ENCODE measurements around the gene NEK6. TPM values are rescaled to one million over a fixed set of nuclear protein-coding genes. Genes with fewer than 3 reads are reported as not detected.

Gene NEK6
- total RNA-seq, 8 experiments from 2014 or later = 2.4 to 33.4 (median 7.2) TPM

GRCh38 chr9:124266826-124267201, 9.1 kb downstream of the NEK6 start:
- in situ Hi-C loops (cut with MboI; ENCODE audit: low pct_unique_long_range_greater_than_20kb in 2 of 9, low sequenced_read_pairs in 9 of 9, unreplicated experiment in 9 of 9) = no loop called here
- no peak overlapping the region for H3K27ac ChIP-seq
- ATAC-seq (replicated peaks in 6 of 8) = no peak
- peaks cover 35 to 53% of the 10 kb centered on the region in 2 donors for H3K4me1 ChIP-seq (replicated peaks in 1 of 2)
- H3K4me3 ChIP-seq = no peak overlapping the region
- WGBS, 10 experiments = 71 to 83% (median 71%) methylated on average over 1 to 2 of the region's 2 CpGs; no CpG with 5 or more reads in 7 of the 10 experiments

DNA sequence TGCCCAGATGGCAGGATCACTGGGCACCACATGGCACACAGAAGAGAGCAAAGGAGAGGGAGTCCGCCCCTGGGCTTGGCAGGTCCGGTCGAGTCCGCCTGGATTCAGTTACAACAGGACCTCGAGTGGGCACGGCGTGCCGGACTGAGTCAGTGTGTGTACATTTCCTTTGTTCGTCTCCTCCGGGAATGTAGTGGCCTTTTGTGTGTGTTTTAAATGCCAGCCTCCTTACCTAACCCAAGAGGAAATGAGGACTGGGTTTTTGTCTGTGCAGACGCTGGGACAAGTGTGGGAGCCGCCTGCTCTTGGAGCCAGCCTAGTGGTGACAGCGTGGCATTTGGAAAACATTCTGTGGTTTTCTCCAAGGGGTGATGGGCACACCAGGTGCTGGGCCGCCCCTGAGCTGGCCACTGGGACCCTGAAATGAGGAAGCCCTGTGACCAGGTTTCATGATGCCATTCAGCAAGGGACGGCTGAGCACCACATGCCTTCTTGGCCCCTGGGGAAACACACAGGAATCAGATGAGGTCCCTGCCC, 9.6 kb downstream of the NEK6 start:
- no peak overlapping the region for H3K4me3 ChIP-seq
- ATAC-seq (replicated peaks in 6 of 8) = peak in 7 of 8 experiments; percentile 57 to 89 (median 83)
- 39 to 100% (median 85%) methylated on average over 1 to 11 of the region's 15 CpGs; no CpG with 5 or more reads in 6 of the 10 experiments for WGBS, 10 experiments

GRCh38 chr9:124268248-124268647, 10.5 kb downstream of the NEK6 start:
- WGBS, 10 experiments = 63 to 93% (median 80%) methylated on average over 1 to 3 of the region's 3 CpGs; no CpG with 5 or more reads in 5 of the 10 experiments
- no peak for ATAC-seq (replicated peaks in 6 of 8)
- in situ Hi-C loops (cut with MboI; ENCODE audit: low pct_unique_long_range_greater_than_20kb in 2 of 9, low sequenced_read_pairs in 9 of 9, unreplicated experiment in 9 of 9) = no loop called here
- no peak overlapping the region for H3K27ac ChIP-seq
- no peak overlapping the region for H3K4me3 ChIP-seq
- H3K4me1 ChIP-seq (replicated peaks in 1 of 2) = peaks cover 29 to 53% of the 10 kb centered on the region in 2 donors

More for the DNA sequence above, 9.6 kb downstream of the NEK6 start:
- no peak overlapping the region for H3K27ac ChIP-seq
- in situ Hi-C loops (cut with MboI; ENCODE audit: low pct_unique_long_range_greater_than_20kb in 2 of 9, low sequenced_read_pairs in 9 of 9, unreplicated experiment in 9 of 9) = no loop called here
- peaks cover 35 to 53% of the 10 kb centered on the region in 2 donors for H3K4me1 ChIP-seq (replicated peaks in 1 of 2)

GRCh38 chr9:124268661-124269060, 10.9 kb downstream of the NEK6 start:
- H3K4me3 ChIP-seq = no peak overlapping the region
- in situ Hi-C loops (cut with MboI; ENCODE audit: low pct_unique_long_range_greater_than_20kb in 2 of 9, low sequenced_read_pairs in 9 of 9, unreplicated experiment in 9 of 9) = no loop called here
- peaks cover 27 to 53% of the 10 kb centered on the region in 2 donors for H3K4me1 ChIP-seq (replicated peaks in 1 of 2)
- no peak for ATAC-seq (replicated peaks in 6 of 8)
- 61 to 97% (median 87%) methylated on average over 1 to 12 of the region's 13 CpGs; no CpG with 5 or more reads in 3 of the 10 experiments for WGBS, 10 experiments
- no peak overlapping the region for H3K27ac ChIP-seq

GRCh38 chr9:124269556-124269955, 11.8 kb downstream of the NEK6 start:
- H3K4me1 ChIP-seq (replicated peaks in 1 of 2) = peaks cover 28 to 54% of the 10 kb centered on the region in 2 donors
- no peak overlapping the region for H3K4me3 ChIP-seq
- in situ Hi-C loops (cut with MboI; ENCODE audit: low pct_unique_long_range_greater_than_20kb in 2 of 9, low sequenced_read_pairs in 9 of 9, unreplicated experiment in 9 of 9) = no loop called here
- no peak overlapping the region for H3K27ac ChIP-seq
- WGBS, 10 experiments = 81 to 86% (median 83%) methylated on average over 2 of the region's 6 CpGs; no CpG with 5 or more reads in 7 of the 10 experiments
- ATAC-seq (replicated peaks in 6 of 8) = no peak

- in situ Hi-C loops (cut with MboI; ENCODE audit: low pct_unique_long_range_greater_than_20kb in 2 of 9, low sequenced_read_pairs in 9 of 9, unreplicated experiment in 9 of 9) = no loop called here
- no peak overlapping the region for H3K27ac ChIP-seq
- peaks cover 28 to 54% of the 10 kb centered on the region in 2 donors for H3K4me1 ChIP-seq (replicated peaks in 1 of 2)
- no peak overlapping the region for H3K4me3 ChIP-seq
- ATAC-seq (replicated peaks in 6 of 8) = peak in 2 of 8 experiments; percentile 11 to 17
- 43 to 100% (median 85%) methylated on average over 1 to 12 of the region's 14 CpGs; no CpG with 5 or more reads in 3 of the 10 experiments for WGBS, 10 experiments
Measured at GRCh38 chr9:124270504-124271335, 13.0 kb downstream of the NEK6 start.

DNA sequence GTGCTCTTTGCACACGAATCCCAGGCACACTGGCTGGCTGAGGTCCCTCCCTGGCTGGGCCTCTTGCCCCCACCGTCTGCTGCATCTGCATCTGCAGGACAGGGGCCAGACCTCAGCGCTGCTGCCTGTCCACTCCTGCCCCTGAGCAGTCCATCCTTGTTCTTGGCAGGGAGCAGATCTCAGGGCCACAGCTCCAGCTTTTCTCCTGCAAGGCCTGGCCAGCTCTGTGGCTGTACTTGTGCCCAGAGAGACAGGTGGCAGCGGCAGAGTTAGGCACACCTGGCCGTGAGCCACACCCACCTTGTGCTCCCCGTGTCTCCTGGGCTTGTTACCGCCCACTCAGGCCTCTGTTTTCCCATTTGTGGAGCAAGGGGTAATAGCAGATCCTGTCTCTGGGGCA, 13.9 kb downstream of the NEK6 start:
- WGBS, 10 experiments = 40 to 87% (median 75%) methylated on average over 1 to 5 of the region's 7 CpGs; no CpG with 5 or more reads in 5 of the 10 experiments
- Histone ChIP-seq H3K27ac (no peak overlapping the region), H3K4me1 (replicated peaks in 1 of 2) (peaks cover 28 to 53% of the 10 kb centered on the region in 2 donors), H3K4me3 (no peak overlapping the region)
- no peak for ATAC-seq (replicated peaks in 6 of 8)
- in situ Hi-C loops (cut with MboI; ENCODE audit: low pct_unique_long_range_greater_than_20kb in 2 of 9, low sequenced_read_pairs in 9 of 9, unreplicated experiment in 9 of 9) = no loop called here

- 80 to 100% (median 93%) methylated on average over 1 to 4 of the region's 7 CpGs; no CpG with 5 or more reads in 6 of the 10 experiments for WGBS, 10 experiments
- Histone ChIP-seq H3K4me1 (replicated peaks in 1 of 2) (peaks cover 28 to 48% of the 10 kb centered on the region in 2 donors), H3K4me3 (no peak overlapping the region), H3K27ac (no peak overlapping the region)
- peak in 4 of 8 experiments; percentile 1 to 21 (median 7) for ATAC-seq (replicated peaks in 6 of 8)
- in situ Hi-C loops (cut with MboI; ENCODE audit: low pct_unique_long_range_greater_than_20kb in 2 of 9, low sequenced_read_pairs in 9 of 9, unreplicated experiment in 9 of 9) = no loop called here
Measured at GRCh38 chr9:124272118-124272517, 14.4 kb downstream of the NEK6 start.

DNA sequence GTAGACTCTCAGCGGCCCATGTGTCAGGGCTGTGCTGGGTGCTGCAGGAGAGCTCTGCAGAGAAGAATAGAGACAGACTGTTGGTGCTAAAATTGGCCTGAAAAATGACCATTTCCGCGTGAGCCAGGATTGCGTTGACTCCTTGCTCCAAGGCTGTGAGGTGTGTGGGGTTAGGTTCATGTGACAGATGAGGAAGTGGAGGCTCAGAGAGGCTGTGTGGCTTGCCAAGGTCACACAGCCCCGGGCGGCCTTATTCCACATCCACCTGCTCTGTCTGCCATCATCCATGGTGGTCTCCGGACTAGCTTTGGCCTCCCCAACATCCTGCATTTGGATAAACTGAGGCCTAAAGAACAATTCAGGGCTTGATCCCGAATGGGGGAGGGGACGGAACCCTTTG, 15.2 kb downstream of the NEK6 start:
- H3K4me3 ChIP-seq = no peak overlapping the region
- no peak for ATAC-seq (replicated peaks in 6 of 8)
- in situ Hi-C loops (cut with MboI; ENCODE audit: low pct_unique_long_range_greater_than_20kb in 2 of 9, low sequenced_read_pairs in 9 of 9, unreplicated experiment in 9 of 9) = no loop called here
- H3K27ac ChIP-seq = peak overlapping the region in 1 of 2 donors; percentile 61
- WGBS, 10 experiments = 88 to 100% (median 94%) methylated on average over 1 to 9 of the region's 9 CpGs; no CpG with 5 or more reads in 6 of the 10 experiments
- peaks cover 28 to 42% of the 10 kb centered on the region in 2 donors for H3K4me1 ChIP-seq (replicated peaks in 1 of 2)

DNA sequence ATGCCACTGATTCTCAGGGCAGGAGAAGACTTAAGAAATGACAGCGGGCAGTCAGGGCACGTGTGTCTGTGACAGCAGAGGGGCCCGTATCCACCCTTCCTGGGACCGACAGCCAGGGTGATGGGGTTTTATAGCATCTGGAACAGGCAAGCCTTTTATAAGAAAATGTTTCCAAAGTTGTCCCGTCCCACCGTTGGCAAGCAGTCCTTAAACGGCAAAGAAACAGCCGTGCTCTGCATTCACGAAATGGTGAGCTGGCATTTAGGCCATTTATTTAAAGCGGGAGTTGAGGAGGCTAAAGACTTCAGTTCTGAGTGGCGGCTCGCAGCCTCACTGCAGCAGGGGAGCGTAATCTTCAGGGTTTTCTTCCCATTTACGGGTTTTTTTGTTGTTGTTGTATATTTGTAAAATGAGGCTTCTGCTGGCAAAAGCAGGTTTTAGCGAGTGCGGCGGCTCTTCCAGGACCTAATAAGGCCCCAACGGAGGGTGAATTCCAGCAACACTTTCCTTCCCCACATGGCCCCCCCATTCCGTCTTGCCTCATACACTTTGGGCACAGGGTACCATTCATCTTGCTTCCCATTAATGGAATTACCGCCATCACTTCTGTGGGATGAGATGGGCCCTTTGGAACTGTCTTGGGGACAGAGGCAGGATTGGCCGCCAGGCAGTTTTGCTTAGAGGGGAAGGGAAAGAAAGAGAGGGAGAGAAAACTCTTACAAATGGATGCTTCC, 15.8 kb downstream of the NEK6 start:
- ATAC-seq (replicated peaks in 6 of 8) = peak in 5 of 8 experiments; percentile 44 to 57 (median 51)
- H3K27ac ChIP-seq = peak overlapping the region in 1 of 2 donors; percentile 61
- in situ Hi-C loops (cut with MboI; ENCODE audit: low pct_unique_long_range_greater_than_20kb in 2 of 9, low sequenced_read_pairs in 9 of 9, unreplicated experiment in 9 of 9) = no loop called here
- 41 to 100% (median 87%) methylated on average over 1 to 17 of the region's 21 CpGs; no CpG with 5 or more reads in 1 of the 10 experiments for WGBS, 10 experiments
- no peak overlapping the region for H3K4me3 ChIP-seq
- H3K4me1 ChIP-seq (replicated peaks in 1 of 2) = peaks cover 23 to 43% of the 10 kb centered on the region in 2 donors

DNA sequence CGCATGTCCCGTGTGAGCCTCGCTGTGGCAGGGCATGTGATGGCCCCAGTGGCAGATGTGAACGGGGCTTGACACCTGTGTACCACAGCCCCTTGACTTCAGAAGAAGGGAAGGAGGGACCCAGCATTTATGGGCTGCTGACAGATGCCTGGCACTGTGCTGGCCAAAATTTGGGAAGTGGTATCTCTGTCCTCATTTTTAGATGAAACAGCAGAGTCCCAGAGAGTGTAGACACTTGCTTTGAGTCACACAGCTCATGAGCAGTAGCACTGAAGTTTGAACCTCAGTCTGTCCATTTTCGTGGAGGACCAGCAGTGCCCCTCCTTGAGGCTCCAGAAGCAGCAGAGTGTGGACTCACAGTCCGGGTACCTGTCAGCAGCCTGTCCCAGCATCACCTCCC, 16.5 kb downstream of the NEK6 start:
- Histone ChIP-seq H3K4me1 (replicated peaks in 1 of 2) (peaks cover 23 to 43% of the 10 kb centered on the region in 2 donors), H3K4me3 (no peak overlapping the region), H3K27ac (peak overlapping the region in 1 of 2 donors; percentile 61)
- 17 to 100% (median 81%) methylated on average over 1 to 4 of the region's 6 CpGs; no CpG with 5 or more reads in 2 of the 10 experiments for WGBS, 10 experiments
- in situ Hi-C loops (cut with MboI; ENCODE audit: low pct_unique_long_range_greater_than_20kb in 2 of 9, low sequenced_read_pairs in 9 of 9, unreplicated experiment in 9 of 9) = no loop called here
- ATAC-seq (replicated peaks in 6 of 8) = no peak

DNA sequence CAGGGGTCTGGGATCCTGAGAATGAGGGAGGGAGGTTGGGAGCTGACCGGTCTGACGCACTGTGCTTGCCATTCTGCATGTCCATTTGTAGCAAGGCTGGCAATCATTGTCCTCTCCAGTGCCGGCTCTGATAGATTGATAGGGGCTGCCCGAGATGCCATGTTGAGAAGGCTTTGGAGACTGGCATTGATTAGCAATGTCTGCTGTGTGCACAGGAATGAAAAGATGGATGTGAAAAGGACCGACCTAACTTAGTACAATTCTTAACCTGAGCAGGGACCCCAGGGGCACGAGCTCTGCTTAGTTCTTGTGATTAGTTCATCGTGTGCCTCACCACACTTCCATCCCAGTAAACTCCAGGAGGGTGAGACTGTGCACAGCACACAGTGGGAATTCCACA, 17.0 kb downstream of the NEK6 start:
- WGBS, 10 experiments = 83 to 100% (median 91%) methylated on average over 1 to 5 of the region's 7 CpGs; no CpG with 5 or more reads in 4 of the 10 experiments
- H3K4me3 ChIP-seq = no peak overlapping the region
- in situ Hi-C loops (cut with MboI; ENCODE audit: low pct_unique_long_range_greater_than_20kb in 2 of 9, low sequenced_read_pairs in 9 of 9, unreplicated experiment in 9 of 9) = no loop called here
- peaks cover 23 to 43% of the 10 kb centered on the region in 2 donors for H3K4me1 ChIP-seq (replicated peaks in 1 of 2)
- H3K27ac ChIP-seq = no peak overlapping the region
- no peak for ATAC-seq (replicated peaks in 6 of 8)

Data from motor neuron (in vitro differentiated cells).